NCI-H524 treated with DMSO at 0.1 percent for 48 hours (cell line): Measurements from ENCODE around the gene GNAT1.
"Not testable (repeated sequence)": the region's sequence is repeated elsewhere in the genome, so short reads cannot be mapped to it uniquely, and the experiment has no call there.

Source experiments
- DNase-seq: peaks from one replicate; lab custom pipeline; 2025; lab: John Stamatoyannopoulos, UW

The GNAT1 gene

GRCh38 chr3:50222169-50222528 is 30.7 kb downstream of the GNAT1 start:
- no peak for DNase-seq

GRCh38 chr3:50224639-50225038 is 33.2 kb downstream of the GNAT1 start:
- DNase-seq, result no peak

- no peak for DNase-seq
Observed at GRCh38 chr3:50226888-50227389, 35.5 kb downstream of the GNAT1 start.

- peak; percentile 59 for DNase-seq
Observed at GRCh38 chr3:50227390-50228183, 36.2 kb downstream of the GNAT1 start.

GRCh38 chr3:50228184-50228763 is 36.9 kb downstream of the GNAT1 start:
- not testable (repeated sequence) for DNase-seq

- no peak for DNase-seq
Observed at GRCh38 chr3:50229490-50229889, 38.1 kb downstream of the GNAT1 start.

- no peak for DNase-seq
Observed at GRCh38 chr3:50230104-50230793, 38.8 kb downstream of the GNAT1 start.

GRCh38 chr3:50230794-50231125 is 39.4 kb downstream of the GNAT1 start:
- no peak for DNase-seq

GRCh38 chr3:50231581-50231980 is 40.2 kb downstream of the GNAT1 start:
- no peak for DNase-seq

GRCh38 chr3:50232303-50232702 is 40.9 kb downstream of the GNAT1 start:
- no peak for DNase-seq

GRCh38 chr3:50233176-50233575 is 41.8 kb downstream of the GNAT1 start:
- DNase-seq, result no peak

GRCh38 chr3:50235716-50236483 is 44.5 kb downstream of the GNAT1 start, which contains the start of gene GNAI2:
Gene GNAI2 (plus strand): TSS chr3:50236204. CDS start chr3:50236336, 132 bp downstream.
- peak; percentile 80 for DNase-seq

- no peak for DNase-seq
Observed at GRCh38 chr3:50236484-50237132, 45.2 kb downstream of the GNAT1 start.

GRCh38 chr3:50237133-50237651 is 45.8 kb downstream of the GNAT1 start:
- DNase-seq, result no peak

- no peak for DNase-seq
Observed at GRCh38 chr3:50237754-50238548, 46.5 kb downstream of the GNAT1 start.

GRCh38 chr3:50238549-50239026 is 47.2 kb downstream of the GNAT1 start:
- no peak for DNase-seq

GRCh38 chr3:50239649-50240048 is 48.2 kb downstream of the GNAT1 start:
- DNase-seq, result no peak

- no peak for DNase-seq
Observed at GRCh38 chr3:50241163-50241562, 49.8 kb downstream of the GNAT1 start.

GRCh38 chr3:50241713-50242380 is 50.4 kb downstream of the GNAT1 start:
- DNase-seq, result no peak

GRCh38 chr3:50242381-50242770 is 51.0 kb downstream of the GNAT1 start:
- DNase-seq, result no peak
